Neural cell (in vitro differentiated cells): Measurements from ENCODE around the gene FILIP1L.

Source experiments
- EP300 ChIP-seq: fragments of 450-650 bp; conservative IDR thresholded peaks from 2 replicates; pipeline ENCODE4 v1.6.1; 2014; ENCODE audit warnings: antibody characterized with exemption, mild to moderate bottlenecking, moderate library complexity; ENCODE audit not compliant: poor library complexity, severe bottlenecking
- TAF1 ChIP-seq: IDR thresholded peaks from 2 replicates; pipeline ENCODE4 v1.6.1; 2012; ENCODE audit warnings: low read depth
- TF ChIP-seq, protein P1 (sequence below): fragments of 450-650 bp; IDR thresholded peaks from 2 replicates; pipeline ENCODE4 v1.5.1; 2014; ENCODE audit warnings: antibody characterized with exemption, mild to moderate bottlenecking, moderate library complexity; ENCODE audit not compliant: poor library complexity, severe bottlenecking

DNA sequence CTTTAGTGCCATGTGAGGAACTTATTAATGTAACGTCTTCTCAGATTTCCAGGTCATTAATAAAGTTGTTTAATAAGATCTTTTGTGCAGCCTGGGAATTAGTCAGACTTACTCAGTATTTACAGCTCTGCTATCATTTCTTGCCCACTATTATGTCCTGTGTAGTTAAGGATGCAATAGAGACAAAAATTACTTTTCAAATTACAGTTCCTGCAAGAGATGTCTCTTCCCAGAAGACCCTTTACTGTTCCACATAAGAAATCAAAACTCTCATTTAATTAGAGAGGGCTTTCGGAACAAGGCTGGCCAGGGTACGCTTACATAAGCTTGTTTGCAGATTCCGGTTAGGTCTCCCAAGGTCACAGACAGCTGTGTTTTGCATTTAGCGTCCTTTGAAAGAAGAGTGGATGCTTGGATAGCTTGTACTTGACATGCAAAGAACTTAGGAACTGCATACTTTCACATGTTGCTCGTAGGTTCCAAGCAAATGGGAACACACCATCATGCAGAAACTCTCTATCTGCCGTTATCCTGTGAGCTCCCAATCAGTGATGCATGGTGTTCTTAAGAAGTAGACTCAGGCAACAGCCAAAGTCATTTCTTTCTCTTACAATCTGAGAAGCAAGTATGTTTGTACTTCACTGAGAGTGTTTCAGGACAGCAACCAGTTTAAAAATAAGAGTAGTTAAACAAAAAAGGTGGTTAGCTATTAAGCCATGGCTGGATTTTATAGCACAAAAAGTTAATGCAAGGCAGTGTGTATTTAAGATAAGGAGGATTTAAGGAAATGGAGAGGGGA, 37.4 kb downstream of the FILIP1L start:
- TF ChIP-seq, protein P1, sequence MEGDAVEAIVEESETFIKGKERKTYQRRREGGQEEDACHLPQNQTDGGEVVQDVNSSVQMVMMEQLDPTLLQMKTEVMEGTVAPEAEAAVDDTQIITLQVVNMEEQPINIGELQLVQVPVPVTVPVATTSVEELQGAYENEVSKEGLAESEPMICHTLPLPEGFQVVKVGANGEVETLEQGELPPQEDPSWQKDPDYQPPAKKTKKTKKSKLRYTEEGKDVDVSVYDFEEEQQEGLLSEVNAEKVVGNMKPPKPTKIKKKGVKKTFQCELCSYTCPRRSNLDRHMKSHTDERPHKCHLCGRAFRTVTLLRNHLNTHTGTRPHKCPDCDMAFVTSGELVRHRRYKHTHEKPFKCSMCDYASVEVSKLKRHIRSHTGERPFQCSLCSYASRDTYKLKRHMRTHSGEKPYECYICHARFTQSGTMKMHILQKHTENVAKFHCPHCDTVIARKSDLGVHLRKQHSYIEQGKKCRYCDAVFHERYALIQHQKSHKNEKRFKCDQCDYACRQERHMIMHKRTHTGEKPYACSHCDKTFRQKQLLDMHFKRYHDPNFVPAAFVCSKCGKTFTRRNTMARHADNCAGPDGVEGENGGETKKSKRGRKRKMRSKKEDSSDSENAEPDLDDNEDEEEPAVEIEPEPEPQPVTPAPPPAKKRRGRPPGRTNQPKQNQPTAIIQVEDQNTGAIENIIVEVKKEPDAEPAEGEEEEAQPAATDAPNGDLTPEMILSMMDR: no peak
- TF ChIP-seq EP300 (no peak), TAF1 (no peak)
